Hepatocyte (in vitro differentiated cells): ENCODE data around the gene TRAF2. TPM values are rescaled to one million over a fixed set of nuclear protein-coding genes. Genes with fewer than 3 reads are reported as not detected.

ENCODE experiments used
- DNase-seq: peaks from one replicate; pipeline ENCODE4 v3.0.0-alpha.2; 2016; ENCODE audit warnings: low spot score
- H2AFZ ChIP-seq: fragments of 200-600 bp; sonication (generic); 2 replicates; pipeline ENCODE4 v1.6.0; 2016; ENCODE audit warnings: antibody characterized with exemption, mild to moderate bottlenecking
- H3K27ac ChIP-seq: fragments of 200-600 bp; sonication (generic); 2 replicates; pipeline ENCODE4 v1.5.1; 2016; ENCODE audit warnings: mild to moderate bottlenecking
- H3K27me3 ChIP-seq: fragments of 200-600 bp; sonication (generic); 2 replicates; pipeline ENCODE4 v1.6.1; 2016
- H3K36me3 ChIP-seq: fragments of 200-600 bp; sonication (generic); replicated peaks from 2 replicates; pipeline ENCODE4 v1.5.1; 2016; ENCODE audit warnings: low read depth; ENCODE audit not compliant: insufficient read depth
- H3K4me1 ChIP-seq: fragments of 200-600 bp; sonication (generic); 2 replicates; pipeline ENCODE4 v1.5.1; 2016; ENCODE audit warnings: mild to moderate bottlenecking, moderate library complexity; ENCODE audit not compliant: insufficient read depth
- H3K4me2 ChIP-seq: fragments of 200-600 bp; sonication (generic); 2 replicates; pipeline ENCODE4 v1.6.0; 2016
- H3K4me3 ChIP-seq: fragments of 200-600 bp; sonication (generic); 2 replicates; pipeline ENCODE4 v1.5.1; 2016; ENCODE audit warnings: mild to moderate bottlenecking
- H3K79me2 ChIP-seq: fragments of 200-600 bp; sonication (generic); 2 replicates; pipeline ENCODE4 v1.6.0; 2017; ENCODE audit warnings: mild to moderate bottlenecking
- H3K9me2 ChIP-seq: fragments of 200-600 bp; sonication (generic); replicated peaks from 2 replicates; pipeline ENCODE4 v1.6.0; 2017; ENCODE audit warnings: mild to moderate bottlenecking; ENCODE audit not compliant: insufficient read depth
- H3K9me3 ChIP-seq: fragments of 200-600 bp; sonication (generic); 2 replicates; pipeline ENCODE4 v1.5.1; 2016; ENCODE audit warnings: low read depth, mild to moderate bottlenecking
- H4K20me1 ChIP-seq: fragments of 200-600 bp; sonication (generic); 2 replicates; pipeline ENCODE4 v1.6.0; 2016; ENCODE audit warnings: mild to moderate bottlenecking; ENCODE audit not compliant: insufficient read depth, poor library complexity, severe bottlenecking
- CTCF ChIP-seq: fragments of 200-600 bp; sonication (generic); IDR thresholded peaks from 2 replicates; pipeline ENCODE4 v1.5.1; 2016; ENCODE audit warnings: antibody characterized with exemption, mild to moderate bottlenecking; ENCODE audit not compliant: poor library complexity
- EZH2 ChIP-seq: fragments of 200-600 bp; sonication (generic); IDR thresholded peaks from 2 replicates; pipeline ENCODE4 v1.6.1; 2016; ENCODE audit warnings: antibody characterized with exemption, mild to moderate bottlenecking, borderline replicate concordance
- EZH2phosphoT487 ChIP-seq: fragments of 200-600 bp; sonication (generic); IDR thresholded peaks from one replicate; pipeline ENCODE4 v1.6.1; 2018; ENCODE audit warnings: antibody characterized with exemption, mild to moderate bottlenecking, low read depth, moderate library complexity; ENCODE audit not compliant: unreplicated experiment, severe bottlenecking
- WGBS: methylation state at CpG from one replicate; pipeline ENCODE4 v1.1.6; 2016; ENCODE audit warnings: low lambda C conversion rate; ENCODE audit errors: missing lambda C conversion rate; 5-methylcytosine and 5-hydroxymethylcytosine counted together
- polyA plus RNA-seq: library from polyadenylated mRNA; unstranded; fragments of >200 nt; fragmentation: Nextera tagmentation; extraction: Ambion mirVana; gene quantifications from 2 replicates; pipeline ENCODE4 v1.2.1, GENCODE V29; 2016
- total RNA-seq: library from RNA; depleted of rRNA; stranded (reverse); fragments of >200 nt; gene quantifications from 2 replicates; pipeline ENCODE4 v1.2.3, GENCODE V29; 2014

TRAF2 gene
- total and polyA plus RNA-seq, 2 experiments from 2014 or later = 7.6 to 12.4 TPM

DNA sequence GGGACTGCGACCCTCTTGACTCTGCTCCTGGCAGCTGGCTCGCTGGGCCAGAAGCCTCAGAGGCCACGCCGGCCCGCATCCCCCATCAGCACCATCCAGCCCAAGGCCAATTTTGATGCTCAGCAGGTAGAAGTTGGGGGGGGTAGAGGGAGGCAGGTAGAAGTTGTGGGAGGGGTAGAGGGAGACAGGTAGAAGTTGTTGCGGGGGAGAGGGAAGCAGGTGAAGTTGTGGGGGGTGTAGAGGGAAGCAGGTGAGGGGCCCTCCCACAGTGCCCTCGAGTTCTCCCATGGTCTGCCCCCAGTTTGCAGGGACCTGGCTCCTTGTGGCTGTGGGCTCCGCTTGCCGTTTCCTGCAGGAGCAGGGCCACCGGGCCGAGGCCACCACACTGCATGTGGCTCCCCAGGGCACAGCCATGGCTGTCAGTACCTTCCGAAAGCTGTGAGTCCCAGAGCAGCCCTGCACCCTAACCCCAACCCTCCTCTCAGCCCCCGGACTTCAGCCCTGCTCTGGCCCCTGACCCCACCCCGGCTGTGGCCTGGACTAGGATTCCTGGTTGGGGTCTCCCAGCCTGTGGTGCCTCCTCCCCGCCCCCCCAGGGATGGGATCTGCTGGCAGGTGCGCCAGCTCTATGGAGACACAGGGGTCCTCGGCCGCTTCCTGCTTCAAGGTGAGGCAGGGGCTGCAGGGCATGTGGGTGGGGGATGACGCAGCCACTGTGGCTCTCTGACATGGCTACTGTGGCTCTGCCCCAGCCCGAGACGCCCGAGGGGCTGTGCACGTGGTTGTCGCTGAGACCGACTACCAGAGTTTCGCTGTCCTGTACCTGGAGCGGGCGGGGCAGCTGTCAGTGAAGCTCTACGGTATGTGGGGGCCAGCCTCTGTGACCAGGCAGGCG is 59.3 kb downstream of the TRAF2 start:
- no peaks in the 10 kb centered on the region for H3K36me3 ChIP-seq
- no peak overlapping the region for H2AFZ ChIP-seq
- no peak overlapping the region for H3K4me3 ChIP-seq
- 90% methylated on average over 22 of the region's 30 CpGs for WGBS
- TF ChIP-seq CTCF = no peak
- TF ChIP-seq EZH2 = no peak
- TF ChIP-seq EZH2phosphoT487 = no peak
- H3K4me2 ChIP-seq = no peak overlapping the region
- peaks cover 24% of the 10 kb centered on the region for H3K79me2 ChIP-seq
- no peaks in the 10 kb centered on the region for H3K27me3 ChIP-seq
- DNase-seq = no peak
- no peaks in the 10 kb centered on the region for H3K9me2 ChIP-seq
- peak overlapping the region; percentile 75 for H3K27ac ChIP-seq
- H4K20me1 ChIP-seq = peaks cover 4% of the 10 kb centered on the region
- peaks cover 20% of the 10 kb centered on the region for H3K4me1 ChIP-seq
- H3K9me3 ChIP-seq = no peaks in the 10 kb centered on the region

DNA sequence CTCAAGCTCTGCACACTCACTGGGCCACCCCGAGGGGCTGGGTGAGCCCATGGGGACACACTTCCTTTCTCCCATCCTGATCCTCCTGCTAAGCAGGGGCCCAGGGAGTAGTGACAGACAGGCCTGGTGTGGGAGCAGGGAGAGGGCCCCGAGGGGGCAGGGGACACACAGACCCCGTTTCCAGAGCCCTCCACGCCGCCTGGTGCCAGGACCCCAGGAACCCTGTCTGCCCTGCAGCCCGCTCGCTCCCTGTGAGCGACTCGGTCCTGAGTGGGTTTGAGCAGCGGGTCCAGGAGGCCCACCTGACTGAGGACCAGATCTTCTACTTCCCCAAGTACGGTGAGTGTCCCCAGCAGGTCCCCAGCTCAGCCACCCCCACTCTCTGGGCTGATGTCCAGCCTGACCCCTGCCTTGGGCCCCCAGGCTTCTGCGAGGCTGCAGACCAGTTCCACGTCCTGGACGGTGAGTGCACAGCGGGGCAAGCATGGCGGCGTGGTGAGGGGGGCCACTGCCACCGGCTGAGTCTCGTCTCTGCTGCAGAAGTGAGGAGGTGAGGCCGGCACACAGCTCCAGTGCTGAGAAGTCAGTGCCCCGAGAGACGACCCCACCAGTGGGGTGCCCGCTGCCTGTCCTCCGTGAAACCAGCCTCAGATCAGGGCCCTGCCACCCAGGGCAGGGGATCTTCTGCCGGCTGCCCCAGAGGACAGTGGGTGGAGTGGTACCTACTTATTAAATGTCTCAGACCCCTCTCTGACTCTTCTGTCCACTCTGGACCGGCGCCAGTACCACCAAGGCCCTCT is 60.1 kb downstream of the TRAF2 start:
- H3K4me2 ChIP-seq = no peak overlapping the region
- no peak for DNase-seq
- no peaks in the 10 kb centered on the region for H3K27me3 ChIP-seq
- H3K27ac ChIP-seq = no peak overlapping the region
- H3K9me2 ChIP-seq = no peaks in the 10 kb centered on the region
- no peaks in the 10 kb centered on the region for H3K9me3 ChIP-seq
- H3K79me2 ChIP-seq = peaks cover 26% of the 10 kb centered on the region
- no peaks in the 10 kb centered on the region for H3K36me3 ChIP-seq
- TF ChIP-seq CTCF (no peak), EZH2phosphoT487 (no peak), EZH2 (no peak)
- WGBS = 88% methylated on average over 24 of the region's 27 CpGs
- no peak overlapping the region for H3K4me3 ChIP-seq
- peaks cover 20% of the 10 kb centered on the region for H3K4me1 ChIP-seq
- H4K20me1 ChIP-seq = peaks cover 4% of the 10 kb centered on the region
- H2AFZ ChIP-seq = no peak overlapping the region

DNA sequence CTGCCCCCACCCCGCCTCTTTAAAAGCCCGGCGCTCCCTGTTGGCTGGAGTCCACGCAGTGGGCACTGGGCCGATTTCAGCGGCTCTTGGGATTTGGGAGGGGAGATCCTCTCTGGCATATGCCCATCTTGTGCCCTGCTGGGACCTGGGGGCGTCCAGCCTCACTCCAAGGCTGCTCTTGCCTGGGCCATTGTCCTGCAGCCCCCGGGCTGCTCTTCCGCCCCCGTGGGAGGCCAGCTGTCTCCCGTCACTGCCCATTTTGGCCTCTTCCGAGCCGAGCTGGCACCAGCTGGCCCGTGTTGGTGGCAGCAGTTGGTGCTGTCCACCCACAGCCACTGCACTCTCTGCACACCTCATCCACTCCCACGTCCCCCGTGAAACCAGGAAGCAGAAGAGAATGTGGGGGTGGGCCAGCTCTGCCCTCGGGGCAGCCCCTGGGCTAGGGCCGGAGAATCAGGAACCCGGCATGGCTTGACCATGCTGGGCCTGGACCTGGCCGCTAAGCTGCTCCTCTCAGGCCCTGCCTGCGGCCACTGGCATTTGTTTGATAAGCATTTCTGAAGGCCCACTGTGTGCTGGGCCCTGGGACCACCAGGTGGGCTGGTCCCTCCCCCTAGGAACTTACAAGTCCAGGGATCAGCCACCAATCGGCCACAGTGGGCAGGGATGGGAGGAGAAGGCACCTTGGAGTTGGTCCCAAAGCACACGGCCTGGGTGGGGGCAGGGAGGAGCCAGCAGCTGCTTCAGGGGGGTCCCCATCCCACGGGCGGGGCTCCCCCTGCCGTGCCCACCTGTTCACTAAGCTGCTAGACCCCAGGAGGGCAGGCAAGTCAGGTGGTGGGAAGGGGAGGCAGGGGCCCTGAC is 60.9 kb downstream of the TRAF2 start:
- peaks cover 4% of the 10 kb centered on the region for H4K20me1 ChIP-seq
- H3K4me1 ChIP-seq = peaks cover 20% of the 10 kb centered on the region
- TF ChIP-seq EZH2 (no peak), CTCF (no peak), EZH2phosphoT487 (no peak)
- no peaks in the 10 kb centered on the region for H3K27me3 ChIP-seq
- H3K79me2 ChIP-seq = peaks cover 20% of the 10 kb centered on the region
- 77% methylated on average over 24 of the region's 26 CpGs for WGBS
- no peak overlapping the region for H3K4me2 ChIP-seq
- no peaks in the 10 kb centered on the region for H3K9me3 ChIP-seq
- H3K36me3 ChIP-seq = no peaks in the 10 kb centered on the region
- DNase-seq = no peak
- peak overlapping the region; percentile 98 for H3K27ac ChIP-seq
- H2AFZ ChIP-seq = no peak overlapping the region
- H3K4me3 ChIP-seq = no peak overlapping the region
- H3K9me2 ChIP-seq = no peaks in the 10 kb centered on the region
